ENCODE data around the gene SECISBP2. TPM values are rescaled to one million over a fixed set of nuclear protein-coding genes. Genes with fewer than 3 reads are reported as not detected.
A peak's percentile ranks its signal among the peaks of the same experiment; 100 is the strongest.

Gene SECISBP2
- total RNA-seq, 2 experiments from 2014 or later = 40.4 to 42.5 TPM

DNA sequence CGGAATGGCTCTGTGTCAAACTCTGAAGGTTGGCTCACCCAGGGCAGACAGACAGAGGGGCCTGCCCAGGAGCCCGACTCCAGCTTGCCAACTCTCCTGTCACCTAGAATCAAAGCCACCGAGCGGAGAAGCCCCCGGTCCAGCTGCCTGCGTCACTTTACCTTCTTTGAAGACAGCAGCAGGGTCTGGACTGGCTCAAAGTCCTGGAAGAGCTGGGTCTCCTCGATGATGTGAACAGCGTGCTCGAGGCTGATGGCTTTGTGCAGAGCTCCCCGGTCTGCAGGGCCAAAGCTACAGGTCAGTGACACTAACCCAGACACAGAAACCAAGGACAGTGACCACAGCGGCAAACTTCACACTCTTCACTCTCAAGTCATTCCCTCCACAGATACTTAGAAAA, 67.9 kb downstream of the SECISBP2 start:
- POLR2A ChIA-PET = interaction anchor here (0.5 to 1.3 kb wide), 4 partner anchors 12 to 1953 kb away, joined by 3 to 4 read pairs (median 4); no protein-coding TSS in a partner anchor
- Mint-ChIP-seq H3K4me1 (ENCODE audit: low read depth) (peaks cover 37% of the 10 kb centered on the region), H3K27me3 (no peaks in the 10 kb centered on the region), H3K4me3 (no peak overlapping the region), H3K9me3 (no peaks in the 10 kb centered on the region), H3K36me3 (ENCODE audit: low read depth) (peaks cover 78% of the 10 kb centered on the region), H3K27ac (peak overlapping the region; percentile 60)
- DNase-seq (no peak), ATAC-seq (no peak)
- intact Hi-C loops (cut with micrococcal nuclease) = no loop called here
- CTCF ChIA-PET = interaction anchor here (0.9 kb wide), 1 partner anchor 15 kb away, joined by 3 read pairs; no protein-coding TSS in a partner anchor
- TF ChIP-seq CTCF (IDR thresholded peaks at IDR 0.05) = no peak

DNA sequence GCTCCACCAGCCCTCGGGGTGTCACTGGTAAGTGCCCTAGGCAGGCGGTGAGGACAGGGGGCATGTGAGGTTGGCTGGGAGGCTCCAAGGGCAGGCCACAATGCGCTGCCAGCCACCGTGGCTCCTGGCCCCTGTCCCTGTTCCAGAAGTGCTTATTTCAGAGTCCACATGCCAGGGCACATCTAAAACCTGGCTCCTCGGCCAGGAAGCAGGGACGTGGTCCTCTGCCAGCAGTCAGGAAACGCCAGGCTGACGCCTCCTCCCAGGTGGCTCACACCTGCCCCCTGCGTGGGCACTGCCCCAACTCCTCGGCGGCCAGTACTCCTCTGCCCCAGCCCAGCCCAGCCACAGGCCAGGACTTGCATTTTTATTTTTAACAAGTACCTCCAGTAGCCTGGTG, 68.5 kb downstream of the SECISBP2 start:
- no peak overlapping the region for H3K4me3 Mint-ChIP-seq
- peak overlapping the region; percentile 60 for H3K27ac Mint-ChIP-seq
- peaks cover 32% of the 10 kb centered on the region for H3K4me1 Mint-ChIP-seq (ENCODE audit: low read depth)
- peaks cover 77% of the 10 kb centered on the region for H3K36me3 Mint-ChIP-seq (ENCODE audit: low read depth)
- intact Hi-C loops (cut with micrococcal nuclease) = no loop called here
- no peak for TF ChIP-seq CTCF (IDR thresholded peaks at IDR 0.05)
- DNase-seq (no peak), ATAC-seq (no peak)
- ChIA-PET CTCF (interaction anchor here (0.9 kb wide), 1 partner anchor 14 kb away, joined by 3 read pairs; no protein-coding TSS in a partner anchor), POLR2A (interaction anchor here (1.3 kb wide), 1 partner anchor 12 kb away, joined by 4 read pairs; no protein-coding TSS in a partner anchor)
- H3K9me3 Mint-ChIP-seq = no peaks in the 10 kb centered on the region
- no peaks in the 10 kb centered on the region for H3K27me3 Mint-ChIP-seq

GRCh38 chr9:89387197-89387849, 69.0 kb downstream of the SECISBP2 start:
- Mint-ChIP-seq H3K36me3 (ENCODE audit: low read depth) (peaks cover 77% of the 10 kb centered on the region), H3K4me1 (ENCODE audit: low read depth) (peaks cover 26% of the 10 kb centered on the region), H3K27me3 (no peaks in the 10 kb centered on the region), H3K4me3 (no peak overlapping the region), H3K9me3 (no peaks in the 10 kb centered on the region), H3K27ac (peak overlapping the region; percentile 60)
- ATAC-seq = no peak
- intact Hi-C loops (cut with micrococcal nuclease) = no loop called here
- DNase-seq = no peak
- ChIA-PET POLR2A (no interaction called here), CTCF (interaction anchor here (0.7 kb wide), 1 partner anchor 42 kb away, joined by 3 read pairs; no protein-coding TSS in a partner anchor)
- no peak for TF ChIP-seq CTCF (IDR thresholded peaks at IDR 0.05)

- ChIA-PET CTCF (interaction anchor here (0.7 kb wide), 1 partner anchor 41 kb away, joined by 3 read pairs; no protein-coding TSS in a partner anchor), POLR2A (interaction anchor here (1.2 to 1.3 kb wide), 3 partner anchors 13 to 54 kb away, joined by 3 read pairs; no protein-coding TSS in a partner anchor)
- Mint-ChIP-seq H3K4me1 (ENCODE audit: low read depth) (peaks cover 18% of the 10 kb centered on the region), H3K27me3 (no peaks in the 10 kb centered on the region), H3K27ac (no peak overlapping the region), H3K4me3 (no peak overlapping the region), H3K9me3 (no peaks in the 10 kb centered on the region), H3K36me3 (ENCODE audit: low read depth) (peaks cover 78% of the 10 kb centered on the region)
- TF ChIP-seq CTCF (IDR thresholded peaks at IDR 0.05) = no peak
- no peak for ATAC-seq
- no peak for DNase-seq
- intact Hi-C loops (cut with micrococcal nuclease) = no loop called here
These were observed 70.0 kb downstream of the SECISBP2 start for GRCh38 chr9:89388084-89388867.

GRCh38 chr9:89388868-89389177, 70.5 kb downstream of the SECISBP2 start:
- Mint-ChIP-seq H3K9me3 (no peaks in the 10 kb centered on the region), H3K36me3 (ENCODE audit: low read depth) (peaks cover 80% of the 10 kb centered on the region), H3K4me1 (ENCODE audit: low read depth) (peaks cover 14% of the 10 kb centered on the region), H3K27me3 (no peaks in the 10 kb centered on the region), H3K4me3 (no peak overlapping the region), H3K27ac (no peak overlapping the region)
- ChIA-PET POLR2A (interaction anchor here (1.2 to 1.3 kb wide), 3 partner anchors 13 to 53 kb away, joined by 3 read pairs; no protein-coding TSS in a partner anchor), CTCF (no interaction called here)
- no peak for TF ChIP-seq CTCF (IDR thresholded peaks at IDR 0.05)
- intact Hi-C loops (cut with micrococcal nuclease) = no loop called here
- ATAC-seq (no peak), DNase-seq (no peak)

Measured in activated CD8-positive, alpha-beta T cell treated with anti-CD3 and anti-CD28 coated beads for 36 hours (primary cell).